ENCODE results near the gene RHOU.

Gene RHOU

GRCh38 chr1:228781809-228782661 is 46.8 kb downstream of the RHOU start:
- no peaks in the 10 kb centered on the region for H3F3A ChIP-seq (ENCODE audit: insufficient read depth)
- H3K36me3 ChIP-seq (ENCODE audit: low read length): no peaks in the 10 kb centered on the region
- H3K4me3 ChIP-seq (ENCODE audit: insufficient read depth, low read length, poor library complexity, severe bottlenecking): no peak overlapping the region
- no peaks in the 10 kb centered on the region for H3K79me2 ChIP-seq (ENCODE audit: insufficient read depth, low read length)
- H3K9me3 ChIP-seq (ENCODE audit: insufficient read depth, low read length): no peaks in the 10 kb centered on the region; the same call in 1 of the 2 replicates
- no peaks in the 10 kb centered on the region for H4K20me1 ChIP-seq (ENCODE audit: low read depth, low read length)
- no peak overlapping the region for H2AFZ ChIP-seq (ENCODE audit: low read depth, low read length, severe bottlenecking)
- TF ChIP-seq CTCF (IDR thresholded peaks at IDR 0.05; ENCODE audit: insufficient read depth, low read length, poor library complexity, severe bottlenecking) (no peak), EZH2phosphoT487 (conservative IDR thresholded peaks at IDR 0.05; ENCODE audit: low read length) (no peak)
- no peak overlapping the region for H3K27ac ChIP-seq (ENCODE audit: low read depth, low read length)
- H3K4me2 ChIP-seq (ENCODE audit: low read depth, low read length, poor library complexity, severe bottlenecking): no peak overlapping the region
- no peaks in the 10 kb centered on the region for H3K9me2 ChIP-seq (replicated peaks; ENCODE audit: insufficient read depth, low read length)
- no peak overlapping the region for H3K9ac ChIP-seq (ENCODE audit: low read length)
- H3K27me3 ChIP-seq (ENCODE audit: low read length): no peaks in the 10 kb centered on the region

DNA sequence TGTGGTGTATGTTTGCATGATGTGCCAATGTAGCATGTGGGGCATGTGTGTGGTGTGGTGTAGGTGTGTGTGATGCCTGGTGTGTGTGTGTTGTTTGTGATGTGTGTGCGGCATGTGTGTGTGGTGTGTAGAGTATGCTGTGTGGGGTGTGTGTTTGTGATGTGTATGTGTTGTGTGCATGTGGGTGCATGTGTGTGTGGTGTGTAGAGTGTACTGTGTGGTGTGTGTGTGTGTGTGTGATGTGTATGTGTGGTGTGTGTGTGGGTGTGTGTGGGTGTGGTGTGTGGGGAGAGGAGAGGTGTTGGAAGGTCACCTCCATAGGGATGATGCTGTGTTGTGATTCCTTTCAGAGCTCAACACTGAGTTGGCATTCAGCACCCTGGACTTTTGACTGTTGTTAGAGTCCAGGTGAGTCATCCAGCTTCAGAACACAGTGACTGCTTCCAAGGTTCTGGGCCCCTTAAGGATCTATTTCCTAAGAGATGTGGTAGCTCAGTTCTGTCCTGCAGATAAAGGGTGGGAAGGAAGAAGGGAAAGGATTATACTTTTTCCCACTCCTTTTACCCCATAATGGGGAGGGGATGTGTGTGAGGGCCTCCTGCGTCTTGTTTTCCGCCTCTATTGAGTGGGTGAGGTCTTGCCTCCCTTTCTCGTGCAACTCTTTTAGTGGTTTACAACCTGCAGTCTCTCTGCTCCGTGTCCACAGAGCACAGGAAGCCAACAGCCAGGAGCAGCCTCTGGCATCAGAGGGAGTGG is 47.6 kb downstream of the RHOU start:
- Histone ChIP-seq H3K9me3 (ENCODE audit: insufficient read depth, low read length) (no peaks in the 10 kb centered on the region; the same call in 1 of the 2 replicates), H3K79me2 (ENCODE audit: insufficient read depth, low read length) (no peaks in the 10 kb centered on the region), H3K9me2 (replicated peaks; ENCODE audit: insufficient read depth, low read length) (no peaks in the 10 kb centered on the region), H3K27ac (ENCODE audit: low read depth, low read length) (no peak overlapping the region), H3F3A (ENCODE audit: insufficient read depth) (no peaks in the 10 kb centered on the region), H2AFZ (ENCODE audit: low read depth, low read length, severe bottlenecking) (no peak overlapping the region), H4K20me1 (ENCODE audit: low read depth, low read length) (no peaks in the 10 kb centered on the region), H3K27me3 (ENCODE audit: low read length) (no peaks in the 10 kb centered on the region), H3K4me3 (ENCODE audit: insufficient read depth, low read length, poor library complexity, severe bottlenecking) (no peak overlapping the region), H3K9ac (ENCODE audit: low read length) (no peak overlapping the region), H3K36me3 (ENCODE audit: low read length) (no peaks in the 10 kb centered on the region), H3K4me2 (ENCODE audit: low read depth, low read length, poor library complexity, severe bottlenecking) (no peak overlapping the region)
- TF ChIP-seq EZH2phosphoT487 (conservative IDR thresholded peaks at IDR 0.05; ENCODE audit: low read length) (no peak), CTCF (IDR thresholded peaks at IDR 0.05; ENCODE audit: insufficient read depth, low read length, poor library complexity, severe bottlenecking) (no peak)

- Histone ChIP-seq H3K9ac (ENCODE audit: low read length) (no peak overlapping the region), H3K9me3 (ENCODE audit: insufficient read depth, low read length) (no peaks in the 10 kb centered on the region; the same call in 1 of the 2 replicates), H2AFZ (ENCODE audit: low read depth, low read length, severe bottlenecking) (no peak overlapping the region), H3K79me2 (ENCODE audit: insufficient read depth, low read length) (no peaks in the 10 kb centered on the region), H3K4me3 (ENCODE audit: insufficient read depth, low read length, poor library complexity, severe bottlenecking) (no peak overlapping the region), H3K36me3 (ENCODE audit: low read length) (no peaks in the 10 kb centered on the region), H3K4me2 (ENCODE audit: low read depth, low read length, poor library complexity, severe bottlenecking) (no peak overlapping the region), H3K27ac (ENCODE audit: low read depth, low read length) (no peak overlapping the region), H4K20me1 (ENCODE audit: low read depth, low read length) (no peaks in the 10 kb centered on the region), H3F3A (ENCODE audit: insufficient read depth) (no peaks in the 10 kb centered on the region), H3K27me3 (ENCODE audit: low read length) (no peaks in the 10 kb centered on the region), H3K9me2 (replicated peaks; ENCODE audit: insufficient read depth, low read length) (no peaks in the 10 kb centered on the region)
- TF ChIP-seq EZH2phosphoT487 (conservative IDR thresholded peaks at IDR 0.05; ENCODE audit: low read length) (no peak), CTCF (IDR thresholded peaks at IDR 0.05; ENCODE audit: insufficient read depth, low read length, poor library complexity, severe bottlenecking) (no peak)
Measured at GRCh38 chr1:228783418-228784040, 48.2 kb downstream of the RHOU start.

Data from SU-DHL-6 (cell line).